Esophagus muscularis mucosa (tissue), 4 donors: ENCODE results near the gene NUDT14. TPM values are rescaled to one million over a fixed set of nuclear protein-coding genes. Genes with fewer than 3 reads are reported as not detected.

Experiments used
- DNase-seq: peaks from one replicate; pipeline ENCODE4 v3.0.0-alpha.2; 2017; ENCODE audit errors: extremely low spot score
- H3K27ac ChIP-seq, 4 donors: fragments of 200-600 bp; sonication (generic); replicated peaks in 1 of 4; 1 replicate in 3 of 4; 2 replicates in 1 of 4; pipeline ENCODE4 v1.5.1; 2016 to 2019; ENCODE audit warnings: mild to moderate bottlenecking in 1 of 4
- H3K27me3 ChIP-seq, 4 donors: fragments of 200-600 bp; sonication (generic); one replicate each; pipeline versions ENCODE4 v1.5.1 to v1.6.0; 2016 to 2019
- H3K36me3 ChIP-seq, 4 donors: fragments of 200-600 bp; sonication (generic); one replicate each; pipeline ENCODE4 v1.5.1; 2016 to 2019
- H3K4me1 ChIP-seq, 4 donors: fragments of 200-600 bp; sonication (generic); one replicate each; pipeline ENCODE4 v1.5.1; 2016 to 2019
- H3K4me3 ChIP-seq, 4 donors: fragments of 200-600 bp; sonication (generic); 1 replicate in 2 of 4; 2 replicates in 2 of 4; pipeline ENCODE4 v1.5.1; 2016 to 2019; ENCODE audit warnings: mild to moderate bottlenecking in 4 of 4, moderate library complexity in 1 of 4
- H3K9me3 ChIP-seq, 4 donors: fragments of 200-600 bp; sonication (generic); 1 replicate in 3 of 4; 2 replicates in 1 of 4; pipeline ENCODE4 v1.5.1; 2016 to 2019
- CTCF ChIP-seq, 3 experiments: fragments of 200-600 bp in 2 of 3; fragments of 450-650 bp in 1 of 3; sonication (generic) in 2 of 3; IDR thresholded peaks; one replicate each; pipeline ENCODE4 v1.5.1; 2017 to 2019; ENCODE audit warnings: antibody characterized with exemption in 3 of 3, mild to moderate bottlenecking in 2 of 3, moderate library complexity in 1 of 3
- EP300 ChIP-seq: sonication (generic); formaldehyde crosslinking; IDR thresholded peaks from one replicate; pipeline ENCODE4 v1.6.1; 2017; ENCODE audit warnings: antibody characterized with exemption
- POLR2A ChIP-seq: fragments of 450-650 bp; IDR thresholded peaks from one replicate; pipeline ENCODE4 v1.6.1; 2017; ENCODE audit warnings: antibody characterized with exemption, moderate library complexity, mild to moderate bottlenecking, low read depth
- POLR2AphosphoS5 ChIP-seq, 2 donors: sonication (generic); formaldehyde crosslinking; IDR thresholded peaks; one replicate each; pipeline ENCODE4 v1.6.1; 2017; ENCODE audit warnings: antibody characterized with exemption in 2 of 2
- WGBS: methylation state at CpG from one replicate; pipeline ENCODE4 v1.1.5; 2018; 5-methylcytosine and 5-hydroxymethylcytosine counted together
- intact Hi-C: fragments of 100-400 bp; cut with DNase I; formaldehyde crosslinking; loops from one replicate; pipeline ENCODE4 v1.15.1; 2023
- total RNA-seq, 4 donors: library from RNA; depleted of rRNA; stranded (reverse); fragments of >200 nt; gene quantifications; one replicate each; pipeline versions ENCODE4 v1.1.0 to v1.2.1, GENCODE V29; 2016

The NUDT14 gene
- 1 to 10 TPM; 2.1 to 6.2 (median 5.8) TPM for total RNA-seq

GRCh38 chr14:105180592-105181548, at the start of gene NUDT14:
Gene NUDT14 (minus strand): TSS chr14:105181312. CDS start chr14:105181209, 103 bp downstream.
- Histone ChIP-seq H3K27ac (peak within 1 kb of the TSS in 2 of 4 donors; percentile 7 to 23), H3K4me3 (peak within 1 kb of the TSS; percentile 55 to 87 (median 60)), H3K4me1 (peaks cover 14 to 32% (median 25%) of the 10 kb centered on the region in 4 donors), H3K9me3 (no peaks in the 10 kb centered on the region), H3K27me3 (peaks cover 0 to 14% (median 0%) of the 10 kb centered on the region in 4 donors), H3K36me3 (no peaks in the 10 kb centered on the region)
- WGBS, result 4% methylated on average over 39 of the region's 106 CpGs
- TF ChIP-seq POLR2AphosphoS5 (IDR thresholded peaks at IDR 0.05) (peak in 1 of 2 donors; percentile 14), POLR2A (no peak), CTCF (IDR thresholded peaks at IDR 0.05) (no peak), EP300 (no peak)
- DNase-seq, result no peak
- intact Hi-C loops, result no loop called here

GRCh38 chr14:105229099-105229655, 48.1 kb upstream of the NUDT14 start:
- Histone ChIP-seq H3K4me3 (no peak overlapping the region), H3K4me1 (no peaks in the 10 kb centered on the region), H3K27me3 (no peaks in the 10 kb centered on the region), H3K9me3 (no peaks in the 10 kb centered on the region), H3K27ac (no peak overlapping the region), H3K36me3 (peaks cover 9 to 44% (median 29%) of the 10 kb centered on the region in 4 donors)
- WGBS, result 88% methylated on average over 9 of the region's 18 CpGs
- DNase-seq, result no peak
- intact Hi-C loops, result no loop called here
- TF ChIP-seq CTCF (IDR thresholded peaks at IDR 0.05), result no peak
- TF ChIP-seq POLR2AphosphoS5 (IDR thresholded peaks at IDR 0.05), result no peak
- no peak for TF ChIP-seq EP300
- no peak for TF ChIP-seq POLR2A

GRCh38 chr14:105228562-105228961, 47.5 kb upstream of the NUDT14 start:
- WGBS, result 79% methylated on average over 14 of the region's 17 CpGs
- DNase-seq, result no peak
- peaks cover 9 to 50% (median 33%) of the 10 kb centered on the region in 4 donors for H3K36me3 ChIP-seq

GRCh38 chr14:105227346-105227745, 46.2 kb upstream of the NUDT14 start:
- 95% methylated on average over 14 of the region's 14 CpGs for WGBS
- peaks cover 9 to 61% (median 41%) of the 10 kb centered on the region in 4 donors for H3K36me3 ChIP-seq
- H3K9me3 ChIP-seq, result no peaks in the 10 kb centered on the region
- H3K4me1 ChIP-seq, result no peaks in the 10 kb centered on the region
- no peak overlapping the region for H3K27ac ChIP-seq
- intact Hi-C loops, result no loop called here
- DNase-seq, result no peak
- no peak for TF ChIP-seq CTCF (IDR thresholded peaks at IDR 0.05)
- no peak for TF ChIP-seq POLR2AphosphoS5 (IDR thresholded peaks at IDR 0.05)
- no peak for TF ChIP-seq POLR2A
- TF ChIP-seq EP300, result no peak
- no peaks in the 10 kb centered on the region for H3K27me3 ChIP-seq
- H3K4me3 ChIP-seq, result no peak overlapping the region

More at GRCh38 chr14:105228562-105228961, 47.5 kb upstream of the NUDT14 start:
- H3K27ac ChIP-seq, result no peak overlapping the region
- H3K4me3 ChIP-seq, result no peak overlapping the region
- no peaks in the 10 kb centered on the region for H3K27me3 ChIP-seq
- intact Hi-C loops, result no loop called here
- TF ChIP-seq POLR2A, result no peak
- TF ChIP-seq EP300, result no peak
- TF ChIP-seq CTCF (IDR thresholded peaks at IDR 0.05), result no peak
- TF ChIP-seq POLR2AphosphoS5 (IDR thresholded peaks at IDR 0.05), result no peak
- no peaks in the 10 kb centered on the region for H3K9me3 ChIP-seq
- H3K4me1 ChIP-seq, result no peaks in the 10 kb centered on the region
